ENCODE results near the gene C22orf15.

C22orf15 gene

DNA sequence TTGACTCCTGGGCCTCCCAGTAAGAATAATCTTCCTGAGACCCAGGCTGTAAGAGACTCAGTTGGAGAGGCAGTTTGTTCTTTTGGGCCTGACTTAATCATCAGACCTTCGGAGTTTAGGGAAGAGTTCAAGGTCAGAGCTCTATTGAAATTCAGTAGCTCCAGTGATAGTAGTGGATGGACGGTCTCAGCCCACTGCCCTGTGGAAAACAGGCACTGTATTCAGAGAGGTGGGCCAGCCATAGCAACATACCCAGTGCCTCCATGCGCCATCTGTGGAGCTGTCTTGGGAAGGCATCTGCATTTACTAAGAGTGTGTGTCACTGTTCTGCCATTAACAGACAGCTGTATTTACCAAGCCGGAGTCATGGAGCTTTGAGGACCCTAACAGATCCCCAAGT is 26.8 kb downstream of the C22orf15 start:
- DNase-seq = no peak

DNA sequence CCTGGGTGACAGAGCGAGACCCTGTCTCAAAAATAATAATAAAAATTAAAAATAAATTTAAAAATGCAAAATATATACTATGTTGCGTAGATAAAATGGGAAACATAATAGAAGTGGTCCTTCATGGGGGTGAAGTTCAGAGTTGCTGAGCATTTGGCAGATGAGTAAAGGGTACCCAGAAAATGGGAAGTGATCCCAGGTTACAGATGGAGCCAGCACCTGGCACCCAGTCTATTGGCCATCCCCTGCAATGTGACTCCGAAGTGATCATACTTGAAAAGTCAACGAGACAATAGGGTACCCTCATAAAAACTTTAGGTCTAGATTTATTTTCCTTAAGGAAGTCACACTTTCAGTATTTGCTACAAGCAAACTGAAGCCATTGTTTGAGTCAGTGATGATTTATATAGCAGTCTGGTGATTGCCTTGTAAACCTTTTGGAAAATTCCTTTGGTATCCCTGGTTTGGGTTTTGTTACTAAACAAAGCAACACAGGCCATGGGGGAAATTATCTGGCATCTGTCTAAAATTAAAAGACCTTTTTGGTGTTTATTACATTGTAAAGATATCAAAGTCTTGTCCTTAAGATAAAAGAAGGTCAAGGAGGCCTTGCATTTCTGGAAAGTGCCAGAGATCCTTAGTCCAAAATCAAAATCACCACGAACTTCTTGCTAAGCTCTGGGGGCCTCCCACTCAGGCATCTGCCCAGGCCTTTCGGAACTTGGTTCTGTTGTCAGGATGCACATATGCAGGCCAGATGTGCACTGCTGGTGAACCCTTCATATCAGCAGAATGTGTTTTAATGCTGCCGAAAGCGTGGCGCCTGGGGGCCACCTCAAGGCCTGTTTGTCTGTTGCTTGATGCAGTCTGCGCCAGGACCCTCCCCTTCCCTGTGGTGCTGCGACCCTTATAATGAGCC is 28.3 kb downstream of the C22orf15 start:
- no peak for DNase-seq

DNA sequence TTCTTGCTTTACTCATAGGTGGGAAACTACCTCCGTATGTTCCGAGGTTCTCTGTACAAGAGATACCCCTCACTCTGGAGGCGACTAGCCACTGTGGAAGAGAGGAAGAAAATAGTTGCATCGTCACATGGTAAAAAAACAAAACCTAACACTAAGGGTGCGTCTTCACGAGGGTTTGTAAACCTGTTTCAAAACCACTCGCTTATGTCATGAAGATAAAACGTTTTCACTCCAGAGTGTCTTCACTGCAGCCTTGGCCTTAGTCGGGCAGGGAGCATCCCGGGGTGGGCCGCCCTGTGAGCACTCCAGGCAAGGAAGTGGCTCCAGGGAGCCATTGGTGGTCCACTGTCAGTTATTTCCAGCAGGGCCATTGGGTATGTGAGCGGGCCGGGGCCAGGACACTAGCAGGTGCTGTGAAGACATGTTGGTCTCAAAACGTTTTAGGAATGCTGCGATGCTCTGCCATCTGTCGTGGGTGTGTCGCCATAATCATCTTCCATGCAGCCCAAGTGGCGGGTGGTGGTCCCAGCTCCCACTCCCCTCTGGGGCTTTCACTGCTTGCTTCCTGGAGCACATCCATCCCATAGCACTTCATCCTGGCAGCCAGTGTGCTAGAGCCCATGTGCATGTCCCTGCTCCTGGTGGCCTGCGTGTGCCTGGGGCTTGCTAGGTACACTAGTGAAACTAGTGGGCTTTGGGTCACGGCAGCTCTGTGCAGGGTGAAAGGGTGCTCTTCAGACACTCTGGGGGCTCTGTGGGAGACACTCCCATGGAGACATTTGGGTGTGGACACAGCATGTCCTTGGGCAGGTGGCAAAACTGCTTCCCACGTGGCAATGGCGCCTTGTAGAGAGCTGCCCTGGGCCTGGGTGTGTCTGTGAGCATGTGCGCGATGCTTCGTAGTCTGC is 29.2 kb downstream of the C22orf15 start:
- DNase-seq = no peak

DNA sequence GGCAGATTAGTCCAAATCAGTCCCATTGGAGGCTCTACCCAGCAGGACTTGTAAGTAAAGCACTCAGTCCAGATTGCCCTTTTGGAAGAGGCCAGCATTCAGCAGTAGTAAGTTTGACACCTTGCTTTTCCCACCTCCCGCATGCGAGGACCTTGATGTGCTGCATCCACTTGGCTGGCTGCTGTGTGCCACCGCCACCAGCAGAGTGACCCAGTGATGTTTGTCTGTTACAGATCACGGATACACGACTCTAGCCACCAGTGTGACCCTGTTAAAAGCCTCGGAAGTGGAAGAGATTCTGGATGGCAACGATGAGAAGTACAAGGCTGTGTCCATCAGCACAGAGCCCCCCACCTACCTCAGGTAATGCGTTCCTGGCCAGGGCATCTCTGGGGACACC is 30.5 kb downstream of the C22orf15 start:
- no peak for DNase-seq

DNA sequence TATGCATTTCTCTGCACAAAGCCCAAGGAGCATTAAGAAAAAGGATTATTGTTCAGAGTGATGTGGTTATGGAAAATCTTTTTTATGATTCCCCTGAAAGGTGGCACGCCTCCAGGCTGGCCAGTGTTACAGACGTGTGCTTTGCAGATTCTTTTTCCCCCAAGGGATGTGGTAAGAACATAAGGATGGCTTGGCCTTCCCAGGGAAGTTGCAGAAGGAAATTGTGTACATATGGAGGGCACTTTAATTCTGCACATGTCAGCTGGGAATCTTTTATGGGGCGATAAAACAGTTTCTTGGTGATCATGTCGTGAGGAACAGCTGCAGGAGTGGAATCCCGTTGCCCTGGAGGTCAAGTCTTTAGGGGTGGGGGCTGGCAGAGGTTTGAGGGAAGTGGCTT is 33.7 kb downstream of the C22orf15 start:
- no peak for DNase-seq

DNA sequence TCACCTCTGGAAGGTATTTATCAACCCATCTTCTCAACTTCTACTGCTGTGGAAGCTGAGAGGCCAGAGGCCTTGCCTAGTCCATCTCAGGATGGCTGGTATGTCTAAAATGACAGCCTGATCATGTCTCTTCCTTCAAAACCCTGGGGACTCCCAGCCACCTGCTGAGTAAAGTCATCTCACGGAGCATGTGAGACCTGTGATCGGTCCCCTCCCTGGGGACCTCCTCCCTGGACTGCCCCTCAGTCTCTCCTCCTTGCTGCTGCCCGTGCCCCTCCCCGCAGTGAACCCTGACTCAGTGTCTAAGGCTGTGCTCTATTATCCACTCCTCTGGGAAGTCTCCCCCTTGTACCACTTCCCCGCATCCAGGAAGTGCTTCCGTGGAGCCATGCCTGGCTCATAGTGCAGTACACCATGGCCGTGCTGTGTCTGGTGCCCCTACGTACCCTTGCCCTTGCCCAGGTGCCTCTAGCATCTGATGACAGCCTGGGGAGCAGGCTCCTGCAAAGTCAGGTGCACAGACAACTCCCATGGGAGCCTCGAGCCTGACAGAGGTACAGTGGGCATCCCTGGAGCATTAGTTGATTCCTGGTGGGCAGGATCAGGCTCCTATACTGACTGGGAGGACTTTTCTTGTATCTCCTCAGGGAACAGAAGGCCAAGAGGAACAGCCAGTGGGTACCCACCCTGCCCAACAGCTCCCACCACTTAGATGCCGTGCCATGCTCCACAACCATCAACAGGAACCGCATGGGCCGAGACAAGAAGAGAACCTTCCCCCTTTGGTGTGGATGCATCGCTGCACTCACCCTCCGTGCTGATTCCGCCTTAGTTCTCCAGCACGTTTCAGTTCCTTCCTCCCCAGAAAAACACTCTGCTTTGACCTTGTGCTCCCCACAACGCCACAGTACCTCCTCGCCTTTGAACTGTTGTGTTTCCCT is 37.8 kb downstream of the C22orf15 start:
- no peak for DNase-seq

DNA sequence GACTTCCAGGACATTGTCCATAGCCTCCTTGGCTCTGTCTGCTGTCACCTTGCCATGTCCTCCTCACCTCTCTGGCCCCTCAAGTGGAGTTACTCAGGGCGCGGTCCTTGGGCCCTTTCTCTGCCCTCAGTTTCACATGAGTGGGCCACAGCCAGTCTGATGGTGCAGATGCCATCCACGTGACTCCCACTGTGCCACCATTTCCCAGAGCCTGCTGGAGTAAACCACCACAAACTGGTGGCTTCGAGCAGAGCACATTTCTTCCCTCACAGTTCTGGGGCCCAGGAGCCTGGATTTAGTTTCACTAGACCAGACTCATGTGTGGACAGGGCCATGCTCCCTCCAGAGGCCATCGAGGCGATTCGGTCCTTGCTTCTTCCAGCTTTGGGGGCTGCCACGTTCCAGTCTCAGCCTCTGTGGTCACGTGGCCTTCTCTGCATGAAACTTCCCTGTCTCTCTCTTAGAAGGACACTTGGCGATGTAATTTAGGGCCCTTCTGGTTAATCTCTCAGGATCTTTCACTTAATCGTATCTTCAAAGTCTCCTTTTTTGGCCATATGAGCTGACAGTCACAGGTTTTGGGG is 38.5 kb downstream of the C22orf15 start:
- no peak for DNase-seq

DNA sequence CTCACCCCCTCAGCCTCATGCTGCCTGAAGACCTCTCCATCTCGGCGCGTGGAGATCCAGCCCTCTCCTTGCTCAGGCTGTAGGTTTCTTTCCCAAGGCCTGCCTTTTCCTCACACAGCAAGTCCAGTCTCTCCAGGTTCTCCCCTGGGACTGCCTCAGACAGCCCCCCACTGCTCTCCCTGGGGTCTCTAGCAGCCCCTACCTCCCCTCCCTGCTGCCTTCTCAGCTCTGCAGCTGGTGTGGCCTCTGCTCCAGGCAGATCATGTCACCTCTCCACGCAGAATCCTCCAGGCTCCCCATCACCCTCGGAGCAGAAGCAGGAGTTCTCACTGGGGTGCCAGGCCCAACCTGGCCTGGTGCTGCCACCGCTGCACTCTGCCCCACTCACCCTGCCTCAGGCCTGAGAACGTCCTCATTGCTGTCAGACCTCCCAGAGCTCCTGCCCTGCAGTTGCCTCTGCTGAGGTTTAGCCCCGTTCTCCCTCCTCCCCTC is 39.1 kb downstream of the C22orf15 start:
- DNase-seq = no peak

DNA sequence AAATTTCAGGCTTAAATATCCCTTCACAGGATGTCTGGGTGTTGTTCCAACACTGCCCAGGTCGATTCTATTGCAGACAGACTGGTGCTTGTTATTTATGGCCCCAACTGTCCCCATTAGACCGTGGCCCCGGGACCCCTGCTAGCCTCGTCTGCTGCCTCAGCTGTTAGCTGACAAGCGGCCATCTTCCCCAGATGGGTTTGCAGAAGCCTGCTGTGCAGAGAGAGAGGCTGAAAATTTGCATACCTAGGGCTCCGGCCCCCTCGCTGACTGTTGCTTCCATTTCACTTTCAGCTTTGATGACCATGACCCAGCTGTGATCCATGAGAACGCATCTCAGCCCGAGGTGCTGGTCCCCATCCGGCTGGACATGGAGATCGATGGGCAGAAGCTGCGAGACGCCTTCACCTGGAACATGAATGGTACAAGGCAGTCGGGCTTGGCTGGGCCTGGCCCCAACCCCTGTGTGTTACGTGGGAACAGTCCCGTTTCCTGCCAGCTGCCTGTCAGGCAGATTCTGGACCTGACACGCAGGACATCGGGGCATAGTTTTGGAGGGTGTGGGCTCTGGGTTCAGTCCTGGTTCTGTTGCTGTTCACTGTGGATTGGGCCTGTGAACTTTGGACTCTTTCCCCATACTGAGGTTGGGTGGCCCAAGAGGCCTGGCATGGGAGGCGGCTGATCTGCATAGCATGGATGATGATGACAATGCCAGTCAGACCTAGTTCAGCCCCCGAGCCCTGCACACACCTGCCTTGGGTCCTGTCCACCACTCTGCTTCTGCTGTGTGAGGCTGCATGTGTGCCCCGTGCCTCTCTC is 40.4 kb downstream of the C22orf15 start:
- no peak for DNase-seq

DNA sequence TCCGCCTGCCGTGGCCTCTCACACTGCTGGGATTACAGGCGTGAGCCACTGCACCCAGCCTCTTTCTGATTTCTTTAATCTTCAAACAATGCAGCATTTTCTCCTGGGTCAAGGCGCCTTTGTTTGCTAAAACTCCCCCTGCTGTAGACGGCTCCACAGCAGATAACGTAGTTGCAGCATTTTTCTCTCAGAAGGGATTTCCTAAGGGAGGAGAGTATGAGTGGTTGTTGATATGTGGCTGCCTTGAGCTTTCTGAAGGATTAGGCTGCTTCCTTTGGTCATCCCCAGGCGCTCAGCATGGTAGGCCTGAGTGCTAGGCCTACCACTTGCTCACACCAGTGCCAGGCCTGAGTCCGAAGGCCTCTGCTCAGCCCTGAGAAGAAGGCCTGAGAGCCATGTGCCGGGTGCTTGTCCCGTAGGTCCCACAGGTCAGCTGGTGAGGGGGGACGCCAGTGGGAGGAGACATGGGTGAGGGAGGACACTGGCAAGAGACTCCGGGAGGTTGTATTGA is 42.0 kb downstream of the C22orf15 start:
- no peak for DNase-seq

DNA sequence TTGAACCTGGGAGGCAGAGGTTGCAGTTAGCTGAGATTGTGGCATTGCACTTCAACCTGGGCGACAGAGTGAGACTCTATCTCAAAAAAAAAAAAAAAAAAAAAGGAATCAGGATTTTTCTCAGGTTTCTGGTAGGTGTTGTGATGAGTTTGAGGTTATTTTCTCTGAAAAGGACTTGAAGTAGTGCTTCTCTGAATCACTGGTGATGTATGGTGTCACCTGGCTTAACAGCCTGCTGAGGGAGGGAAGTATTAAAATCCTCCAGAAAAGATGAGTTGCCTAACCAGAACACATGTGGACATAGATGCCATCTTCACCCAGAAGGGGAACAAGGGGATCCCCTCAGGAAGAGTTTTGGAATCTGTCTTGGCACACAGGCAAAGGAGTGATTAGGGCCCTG is 44.0 kb downstream of the C22orf15 start:
- no peak for DNase-seq

DNA sequence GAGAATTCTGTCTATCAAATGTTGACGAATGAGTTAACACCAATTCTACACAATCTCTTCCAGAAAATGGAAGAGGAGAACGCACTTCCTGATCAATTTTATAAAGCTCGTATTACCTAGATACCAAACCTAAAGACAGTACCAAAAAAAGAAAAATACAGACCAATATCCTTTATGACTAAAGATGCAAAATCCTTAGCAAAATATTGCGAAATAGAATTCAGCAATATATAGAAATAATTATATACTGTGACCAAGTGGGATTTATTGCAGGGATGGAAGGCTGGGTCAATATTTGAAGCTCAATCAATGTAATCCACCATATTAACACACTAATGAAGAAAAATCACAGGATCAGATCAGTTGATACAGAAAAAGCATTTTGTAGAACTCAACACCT is 49.6 kb downstream of the C22orf15 start:
- DNase-seq = no peak
